K562 (cell line): ENCODE results near the gene PARP1. TPM values are rescaled to one million over a fixed set of nuclear protein-coding genes. Genes with fewer than 3 reads are reported as not detected.

Source experiments
- ATAC-seq: fragments of 200-7000 bp; cut with Tn5 transposase; 3 replicates; pipeline ENCODE4 v1.9.1; 2020; ENCODE audit warnings: moderate library complexity
- BruUV-seq: library from RNA; stranded (reverse); fragments of 400-500 nt; replicated peaks from 2 replicates; lab custom pipeline; 2021; lab: Mats Ljungman, UMichigan
- CTCF ChIA-PET: fragments of 300-600 bp; formaldehyde crosslinking; extraction: SDS; loops from one replicate; lab custom pipeline; 2021; ENCODE audit warnings: low intra/inter-chr PET ratio; lab: Yijun Ruan, JAX
- POLR2A ChIA-PET: fragments of 300-600, 350-650 bp; sonication (Branson Sonifier 250); formaldehyde crosslinking; extraction: SDS; loops from one replicate; lab custom pipeline; 2021; ENCODE audit warnings: antibody characterized with exemption, inconsistent platforms; lab: Yijun Ruan, JAX
- DNase-seq, 4 experiments: peaks; one replicate each; pipeline versions ENCODE4 v3.0.0 to v3.0.0-alpha.2; 2011 to 2018; ENCODE audit warnings: low spot score in 3 of 4, mixed read lengths in 3 of 4; ENCODE audit errors: extremely low read depth in 1 of 4
- FAIRE-seq: peaks from 2 replicates; lab custom pipeline; 2011; peaks lifted over from hg19 to GRCh38; lab: Jason Lieb, UNC
- H2AFZ ChIP-seq: 2 replicates; pipeline ENCODE4 v1.6.0; 2011; ENCODE audit warnings: low read depth, low read length, control low read depth, inconsistent platforms
- H3K27ac ChIP-seq: fragments of 200-600 bp; 3 replicates; pipeline ENCODE4 v1.8.0; 2011; ENCODE audit warnings: low read depth, mild to moderate bottlenecking, control low read depth, inconsistent platforms, low read length, moderate library complexity, mixed read lengths; ENCODE audit errors: extremely low read depth
- H3K27me3 ChIP-seq, 2 experiments: fragments of 300-600 bp in 1 of 2; 2 replicates in 1 of 2; 3 replicates in 1 of 2; pipeline versions ENCODE4 v1.6.0 to v1.8.0; 2011; ENCODE audit warnings: inconsistent platforms in 2 of 2, low read length in 2 of 2, mild to moderate bottlenecking in 1 of 2, mixed read lengths in 1 of 2, moderate library complexity in 1 of 2; ENCODE audit not compliant: control insufficient read depth in 2 of 2, insufficient read depth in 2 of 2
- H3K36me3 ChIP-seq: fragments of 300-600 bp; 3 replicates; pipeline ENCODE4 v1.8.0; 2011; ENCODE audit warnings: mild to moderate bottlenecking, low read length, inconsistent platforms; ENCODE audit not compliant: control insufficient read depth, insufficient read depth
- H3K4me1 ChIP-seq, 2 experiments: fragments of 200-600 bp in 1 of 2; replicated peaks in 1 of 2; 2 replicates in 1 of 2; 3 replicates in 1 of 2; pipeline versions ENCODE4 v1.5.1 to v1.8.0; 2011; ENCODE audit warnings: inconsistent platforms in 2 of 2, low read length in 2 of 2, mild to moderate bottlenecking in 1 of 2, mixed read lengths in 1 of 2, moderate library complexity in 1 of 2; ENCODE audit not compliant: control insufficient read depth in 2 of 2, insufficient read depth in 2 of 2
- H3K4me2 ChIP-seq: 2 replicates; pipeline ENCODE4 v1.6.1; 2011; ENCODE audit warnings: low read length, control low read depth, inconsistent platforms, mixed read lengths; ENCODE audit not compliant: insufficient read depth
- H3K4me3 ChIP-seq: fragments of 200-600 bp; sonication (generic), shearing (Covaris generic); 2 replicates; pipeline ENCODE4 v1.5.1; 2016; ENCODE audit warnings: control low read depth, inconsistent platforms
- H3K79me2 ChIP-seq: fragments of 200-600 bp; 3 replicates; pipeline ENCODE4 v1.8.0; 2011; ENCODE audit warnings: low read length, inconsistent platforms; ENCODE audit not compliant: control insufficient read depth, insufficient read depth
- H3K9ac ChIP-seq, 2 experiments: 2 replicates each; pipeline versions ENCODE4 v1.6.0 to v1.6.1; 2011; ENCODE audit warnings: low read depth in 2 of 2, low read length in 2 of 2, control low read depth in 1 of 2, inconsistent platforms in 1 of 2, mild to moderate bottlenecking in 1 of 2, mixed read lengths in 1 of 2; ENCODE audit not compliant: insufficient read depth in 1 of 2
- H3K9me1 ChIP-seq: one replicate; pipeline ENCODE4 v1.6.0; 2011; ENCODE audit warnings: inconsistent platforms, mild to moderate bottlenecking, low read length, moderate library complexity; ENCODE audit not compliant: control insufficient read depth, insufficient read depth
- H3K9me3 ChIP-seq: replicated peaks from 2 replicates; pipeline ENCODE4 v1.5.1; 2011; ENCODE audit warnings: low read depth, low read length, inconsistent platforms; ENCODE audit not compliant: control insufficient read depth, insufficient read depth
- H4K20me1 ChIP-seq: replicated peaks from 2 replicates; pipeline ENCODE4 v1.6.1; 2011; ENCODE audit warnings: low read length, inconsistent platforms, mixed read lengths; ENCODE audit not compliant: control insufficient read depth, insufficient read depth
- IFI16 ChIP-seq: fragments of 250-450 bp; sonication (Bioruptor Pico); IDR thresholded peaks from 2 replicates; pipeline ENCODE4 v2.1.2; 2022; ENCODE audit warnings: mild to moderate bottlenecking, inconsistent platforms
- SIRT6 ChIP-seq: IDR thresholded peaks from one replicate; pipeline ENCODE4 v1.6.1; 2012; ENCODE audit warnings: low read depth, mild to moderate bottlenecking, control low read depth, inconsistent platforms, low read length, moderate library complexity
- UBTF ChIP-seq, 2 experiments: IDR thresholded peaks; 2 replicates each; pipeline ENCODE4 v1.6.1; 2012; ENCODE audit warnings: improper control_type of control experiment in 2 of 2, low read depth in 2 of 2, low read length in 2 of 2, borderline replicate concordance in 1 of 2
- WGBS: fragments of 100-300 bp; shearing (Covaris generic); methylation state at CpG from one replicate; pipeline ENCODE4 v1.1.6; 2016; ENCODE audit warnings: low coverage, mixed read lengths; ENCODE audit not compliant: insufficient coverage; ENCODE audit errors: missing lambda C conversion rate; 5-methylcytosine and 5-hydroxymethylcytosine counted together
- in situ Hi-C: fragments of 300-500 bp; cut with MboI; formaldehyde crosslinking; loops from 4 replicates; pipeline ENCODE4 v1.15.0; 2018; ENCODE audit warnings: inconsistent platforms, mixed read lengths
- intact Hi-C: fragments of 100-400 bp; cut with micrococcal nuclease; formaldehyde crosslinking; loops from 2 replicates; pipeline ENCODE4 v1.14.2; 2022
- polyA plus RNA-seq, 8 experiments: library from polyadenylated mRNA; depleted of rRNA in 4 of 8; stranded (reverse) in 5 of 8; unstranded in 3 of 8; fragments of >200 nt; fragmentation: Nextera tagmentation in 2 of 8; fragmentation: Illumina TruSeq in 1 of 8; extraction: Ambion mirVana in 2 of 8; extraction: Trizol in 1 of 8; gene quantifications; 2 replicates each; pipeline versions ENCODE4 v1.2.1 to v1.2.3, GENCODE V29; 2011 to 2014; ENCODE audit warnings: inconsistent platforms in 1 of 8, missing spikeins in 1 of 8
- total RNA-seq, 7 experiments: library from RNA; depleted of rRNA in 6 of 7; stranded (reverse); fragments of >200 nt in 6 of 7; fragmentation: Illumina TruSeq in 2 of 7; extraction: Trizol in 2 of 7; gene quantifications; 2 replicates each; pipeline versions ENCODE4 v1.2.1 to v1.2.3, GENCODE V29; 2011 to 2021; ENCODE audit warnings: low replicate concordance in 1 of 7

The PARP1 gene
- total and polyA plus RNA-seq, 9 of the 15 experiments (the other 6 are each of a cell fraction or from before 2014, with no cell fraction given), result 121 to 306 (median 250) TPM

DNA sequence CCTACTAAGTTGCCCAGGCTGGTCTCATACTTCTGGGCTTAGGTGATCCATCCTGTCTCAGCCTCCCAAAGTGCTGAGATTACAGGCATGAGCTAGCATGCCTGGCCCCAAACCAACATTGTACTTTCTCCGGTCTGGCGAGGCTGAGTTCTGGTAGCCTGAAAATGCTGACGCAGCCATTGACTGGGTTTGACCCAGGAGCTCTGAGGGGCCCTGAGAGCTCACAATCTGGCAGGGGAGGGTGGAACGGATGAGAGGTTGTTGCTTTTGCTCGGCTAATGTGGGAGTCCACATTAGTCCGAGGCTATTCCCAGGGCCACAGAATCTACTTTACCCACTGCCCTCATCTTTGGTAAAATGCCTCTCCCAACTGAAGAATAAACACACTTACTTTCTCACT lies 35.1 kb upstream of the PARP1 start (continued):
- TF ChIP-seq SIRT6, result no peak
- TF ChIP-seq, all 486 proteins: peak for 5

DNA sequence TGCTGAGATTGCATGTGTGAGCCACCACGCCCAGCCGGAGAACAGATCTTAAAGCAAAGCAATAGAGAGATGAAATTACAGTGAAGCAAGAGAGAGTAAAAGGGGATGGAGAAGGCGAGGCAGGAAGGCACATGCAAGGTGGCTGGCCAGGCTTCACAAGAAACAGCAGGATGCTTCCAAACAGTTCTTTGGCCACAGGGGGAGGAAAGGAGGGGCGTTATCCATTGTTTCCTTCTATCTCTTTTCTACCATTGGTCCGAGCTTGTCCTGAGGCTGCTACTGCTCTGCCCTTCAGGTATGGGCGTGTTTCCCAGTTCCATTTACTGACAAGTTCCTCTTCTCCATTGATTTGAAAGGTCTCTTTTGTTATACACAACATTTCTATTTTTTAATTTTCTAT lies 33.7 kb upstream of the PARP1 start:
- Histone ChIP-seq H3K4me2 (no peak overlapping the region), H3K9me3 (no peaks in the 10 kb centered on the region), H4K20me1 (no peaks in the 10 kb centered on the region), H3K27me3 (peaks cover 26 to 35% of the 10 kb centered on the region in 2 experiments)
- intact Hi-C loops, result no loop called here
- in situ Hi-C loops, result no loop called here
- no TSS peak for BruUV-seq
- TF ChIP-seq UBTF (IDR thresholded peaks at IDR 0.05; ENCODE audit: borderline replicate concordance in 1 of 2, low read depth in 2 of 2, low read length in 2 of 2) (no peak), IFI16 (CRISPR knock-in tag) (no peak)
- TF ChIP-seq, all 486 proteins: peak for 0
- H3K36me3 ChIP-seq, result no peaks in the 10 kb centered on the region
- 0% methylated on average over 6 of the region's 6 CpGs for WGBS
- no peak overlapping the region for H3K4me3 ChIP-seq
- no peak overlapping the region for H2AFZ ChIP-seq
- no peak for ATAC-seq
- no peak overlapping the region for H3K27ac ChIP-seq
- no peaks in the 10 kb centered on the region for H3K79me2 ChIP-seq
- DNase-seq, result no peak
- no peaks in the 10 kb centered on the region for H3K9me1 ChIP-seq
- ChIA-PET CTCF (no interaction called here), POLR2A (no interaction called here)
- FAIRE-seq, result no peak
- H3K9ac ChIP-seq, result no peak overlapping the region
- H3K4me1 ChIP-seq, result no peaks in the 10 kb centered on the region; a peak in 1 of 5 replicates
